NCI-H146 (cell line): ENCODE data around the gene LARGE1.
"Not testable (repeated sequence)": the region's sequence is repeated elsewhere in the genome, so short reads cannot be mapped to it uniquely, and the experiment has no call there.

Experiments used
- DNase-seq: peaks from one replicate; lab custom pipeline; 2025; lab: John Stamatoyannopoulos, UW

The LARGE1 gene

GRCh38 chr22:33883961-33884808, 36.1 kb downstream of the LARGE1 start:
- DNase-seq, result no peak

GRCh38 chr22:33883561-33883960, 36.7 kb downstream of the LARGE1 start:
- DNase-seq, result no peak

GRCh38 chr22:33882991-33883390, 37.3 kb downstream of the LARGE1 start:
- no peak for DNase-seq

- DNase-seq, result no peak
Measured at GRCh38 chr22:33880986-33881385, 39.3 kb downstream of the LARGE1 start.

- DNase-seq, result no peak
Measured at GRCh38 chr22:33879796-33880195, 40.5 kb downstream of the LARGE1 start.

- no peak for DNase-seq
Measured at GRCh38 chr22:33875316-33875715, 45.0 kb downstream of the LARGE1 start.

GRCh38 chr22:33874206-33874605, 46.1 kb downstream of the LARGE1 start:
- DNase-seq, result no peak

- no peak for DNase-seq
Measured at GRCh38 chr22:33873666-33874065, 46.6 kb downstream of the LARGE1 start.

- DNase-seq, result peak; percentile 17
Measured at GRCh38 chr22:33873186-33873585, 47.1 kb downstream of the LARGE1 start.

- DNase-seq, result no peak
Measured at GRCh38 chr22:33871935-33872334, 48.3 kb downstream of the LARGE1 start.

GRCh38 chr22:33869946-33870345, 50.3 kb downstream of the LARGE1 start:
- no peak for DNase-seq

GRCh38 chr22:33867971-33868370, 52.3 kb downstream of the LARGE1 start:
- DNase-seq, result no peak

- no peak for DNase-seq
Measured at GRCh38 chr22:33867118-33867866, 53.0 kb downstream of the LARGE1 start.

- no peak for DNase-seq
Measured at GRCh38 chr22:33866511-33866910, 53.8 kb downstream of the LARGE1 start.

- DNase-seq, result no peak
Measured at GRCh38 chr22:33865996-33866395, 54.3 kb downstream of the LARGE1 start.

- DNase-seq, result no peak
Measured at GRCh38 chr22:33865248-33865647, 55.0 kb downstream of the LARGE1 start.

- no peak for DNase-seq
Measured at GRCh38 chr22:33864723-33865130, 55.5 kb downstream of the LARGE1 start.

GRCh38 chr22:33861216-33861875, 58.9 kb downstream of the LARGE1 start:
- no peak for DNase-seq

GRCh38 chr22:33860386-33860785, 59.9 kb downstream of the LARGE1 start:
- no peak for DNase-seq

GRCh38 chr22:33859311-33859710, 61.0 kb downstream of the LARGE1 start:
- DNase-seq, result no peak

- not testable (repeated sequence) for DNase-seq
Measured at GRCh38 chr22:33858653-33859052, 61.6 kb downstream of the LARGE1 start.

GRCh38 chr22:33857767-33858166, 62.5 kb downstream of the LARGE1 start:
- not testable (repeated sequence) for DNase-seq

- DNase-seq, result no peak
Measured at GRCh38 chr22:33854724-33855123, 65.6 kb downstream of the LARGE1 start.
